ENCODE data around the gene TTC31. TPM values are rescaled to one million over a fixed set of nuclear protein-coding genes. Genes with fewer than 3 reads are reported as not detected.

The TTC31 gene
- total RNA-seq (10 to 100 TPM in 1 of 2 donors, 1 to 10 TPM in 1; 9.9 to 26.4 TPM), polyA plus RNA-seq (10 to 100 TPM; 15.3 to 16.3 TPM)

DNA sequence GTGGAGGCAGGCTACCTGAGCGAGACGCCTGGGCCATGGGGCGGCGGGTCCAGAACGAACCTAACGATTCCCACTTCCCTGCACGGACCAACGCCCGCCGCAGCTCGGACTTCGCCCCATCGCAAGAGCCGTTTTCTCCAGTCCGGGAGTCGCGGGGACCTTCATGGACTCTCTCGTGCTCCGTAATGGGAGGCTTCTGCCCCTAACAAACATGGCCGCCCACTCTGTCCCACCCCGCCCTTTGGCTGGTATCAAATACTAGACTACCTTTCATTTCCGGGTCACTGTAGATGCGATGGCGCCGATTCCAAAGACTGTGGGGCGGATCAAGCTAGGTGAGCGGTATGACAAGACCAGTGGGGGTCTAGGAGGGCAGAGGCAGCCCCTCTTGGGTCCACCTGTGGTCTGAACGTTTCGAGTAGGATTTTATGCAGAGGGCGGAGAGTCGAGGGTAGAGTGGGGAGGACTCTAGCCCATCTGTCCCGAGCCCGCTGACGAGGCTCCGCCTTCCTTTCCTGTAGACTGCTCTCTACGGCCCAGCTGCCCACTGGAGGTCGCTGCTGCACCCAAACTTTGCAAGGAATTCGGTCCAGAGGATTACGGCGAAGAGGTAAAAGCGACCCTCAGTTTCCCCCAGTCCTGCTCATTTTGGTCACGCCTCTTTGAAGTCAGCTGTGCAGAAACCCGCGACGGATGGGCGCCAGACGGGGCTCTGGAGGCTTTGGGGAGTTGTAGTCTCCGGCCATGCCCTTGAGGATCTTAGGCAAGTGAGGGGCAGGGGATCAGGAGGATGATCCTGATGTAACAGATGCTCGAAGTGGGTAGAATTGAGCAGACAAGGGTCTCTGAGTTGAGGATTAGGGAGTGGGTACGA is at the start of gene TTC31, which contains the start of gene CCDC142:
TSS of gene TTC31 (plus strand) at position 281 of the 874 bp plus-strand sequence. CDS start at position 296, 15 bp downstream.
TSS of gene CCDC142 (minus strand) at position 198 of the 874 bp plus-strand sequence. CDS start at position 37, 161 bp downstream.
- peak within 1 kb of the TSS; percentile 82 to 84 for H3K27ac ChIP-seq (ENCODE audit: low read depth in 1 of 2, low read length in 2 of 2)
- no peaks in the 10 kb centered on the region for H3K27me3 ChIP-seq (ENCODE audit: control insufficient read depth in 4 of 4, insufficient read depth in 4 of 4, low read length in 3 of 4)
- peak; percentile 94 for DNase-seq (ENCODE audit: low spot score)
- peak within 1 kb of the TSS; percentile 67 to 95 (median 94) for H3K4me3 ChIP-seq (ENCODE audit: low read depth in 1 of 3, low read length in 3 of 3)
- H3K9me3 ChIP-seq (ENCODE audit: control insufficient read depth in 4 of 4, low read length in 3 of 4): no peaks in the 10 kb centered on the region
- WGBS: under 1% methylated on average over 50 of the region's 50 CpGs
- peak within 1 kb of the TSS; percentile 57 to 63 for H3K9ac ChIP-seq (ENCODE audit: low read depth in 1 of 2, low read length in 2 of 2)
- peaks cover 0 to 7% (median 0%) of the 10 kb centered on the region in 4 donors for H3K36me3 ChIP-seq (ENCODE audit: control insufficient read depth in 4 of 4, insufficient read depth in 3 of 4, low read depth in 1 of 4, low read length in 3 of 4)
- TF ChIP-seq RXRA (IDR thresholded peaks at IDR 0.05) (peak; percentile 74 to 83), SP1 (IDR thresholded peaks at IDR 0.05) (peak; percentile 83), HNF4A (conservative IDR thresholded peaks at IDR 0.05) (peak; percentile 90 to 92), FOXA2 (IDR thresholded peaks at IDR 0.05) (no peak), JUND (IDR thresholded peaks at IDR 0.05) (peak in 1 of 2 donors; percentile 9), FOXA1 (IDR thresholded peaks at IDR 0.05) (no peak), NR2F2 (IDR thresholded peaks at IDR 0.05) (peak; percentile 92), RAD21 (IDR thresholded peaks at IDR 0.05) (peak; percentile 89 to 92), GABPA (IDR thresholded peaks at IDR 0.05 in 1 of 2, conservative IDR thresholded peaks at IDR 0.05 in 1 of 2) (peak; percentile 88 to 98), EGR1 (IDR thresholded peaks at IDR 0.05; ENCODE audit: low read depth in 2 of 2) (no peak), YY1 (IDR thresholded peaks at IDR 0.05) (peak; percentile 100), HNF4G (IDR thresholded peaks at IDR 0.05) (peak; percentile 76), TAF1 (conservative IDR thresholded peaks at IDR 0.05) (peak; percentile 81)
- TF ChIP-seq, protein P1, sequence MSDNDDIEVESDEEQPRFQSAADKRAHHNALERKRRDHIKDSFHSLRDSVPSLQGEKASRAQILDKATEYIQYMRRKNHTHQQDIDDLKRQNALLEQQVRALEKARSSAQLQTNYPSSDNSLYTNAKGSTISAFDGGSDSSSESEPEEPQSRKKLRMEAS (IDR thresholded peaks at IDR 0.05): peak; percentile 80
- TF ChIP-seq, protein P2, sequence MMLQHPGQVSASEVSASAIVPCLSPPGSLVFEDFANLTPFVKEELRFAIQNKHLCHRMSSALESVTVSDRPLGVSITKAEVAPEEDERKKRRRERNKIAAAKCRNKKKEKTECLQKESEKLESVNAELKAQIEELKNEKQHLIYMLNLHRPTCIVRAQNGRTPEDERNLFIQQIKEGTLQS (IDR thresholded peaks at IDR 0.05): peak; percentile 48
- TF ChIP-seq, protein P3, sequence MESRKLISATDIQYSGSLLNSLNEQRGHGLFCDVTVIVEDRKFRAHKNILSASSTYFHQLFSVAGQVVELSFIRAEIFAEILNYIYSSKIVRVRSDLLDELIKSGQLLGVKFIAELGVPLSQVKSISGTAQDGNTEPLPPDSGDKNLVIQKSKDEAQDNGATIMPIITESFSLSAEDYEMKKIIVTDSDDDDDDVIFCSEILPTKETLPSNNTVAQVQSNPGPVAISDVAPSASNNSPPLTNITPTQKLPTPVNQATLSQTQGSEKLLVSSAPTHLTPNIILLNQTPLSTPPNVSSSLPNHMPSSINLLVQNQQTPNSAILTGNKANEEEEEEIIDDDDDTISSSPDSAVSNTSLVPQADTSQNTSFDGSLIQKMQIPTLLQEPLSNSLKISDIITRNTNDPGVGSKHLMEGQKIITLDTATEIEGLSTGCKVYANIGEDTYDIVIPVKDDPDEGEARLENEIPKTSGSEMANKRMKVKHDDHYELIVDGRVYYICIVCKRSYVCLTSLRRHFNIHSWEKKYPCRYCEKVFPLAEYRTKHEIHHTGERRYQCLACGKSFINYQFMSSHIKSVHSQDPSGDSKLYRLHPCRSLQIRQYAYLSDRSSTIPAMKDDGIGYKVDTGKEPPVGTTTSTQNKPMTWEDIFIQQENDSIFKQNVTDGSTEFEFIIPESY (IDR thresholded peaks at IDR 0.05): peak; percentile 97
- TF ChIP-seq, protein P4, sequence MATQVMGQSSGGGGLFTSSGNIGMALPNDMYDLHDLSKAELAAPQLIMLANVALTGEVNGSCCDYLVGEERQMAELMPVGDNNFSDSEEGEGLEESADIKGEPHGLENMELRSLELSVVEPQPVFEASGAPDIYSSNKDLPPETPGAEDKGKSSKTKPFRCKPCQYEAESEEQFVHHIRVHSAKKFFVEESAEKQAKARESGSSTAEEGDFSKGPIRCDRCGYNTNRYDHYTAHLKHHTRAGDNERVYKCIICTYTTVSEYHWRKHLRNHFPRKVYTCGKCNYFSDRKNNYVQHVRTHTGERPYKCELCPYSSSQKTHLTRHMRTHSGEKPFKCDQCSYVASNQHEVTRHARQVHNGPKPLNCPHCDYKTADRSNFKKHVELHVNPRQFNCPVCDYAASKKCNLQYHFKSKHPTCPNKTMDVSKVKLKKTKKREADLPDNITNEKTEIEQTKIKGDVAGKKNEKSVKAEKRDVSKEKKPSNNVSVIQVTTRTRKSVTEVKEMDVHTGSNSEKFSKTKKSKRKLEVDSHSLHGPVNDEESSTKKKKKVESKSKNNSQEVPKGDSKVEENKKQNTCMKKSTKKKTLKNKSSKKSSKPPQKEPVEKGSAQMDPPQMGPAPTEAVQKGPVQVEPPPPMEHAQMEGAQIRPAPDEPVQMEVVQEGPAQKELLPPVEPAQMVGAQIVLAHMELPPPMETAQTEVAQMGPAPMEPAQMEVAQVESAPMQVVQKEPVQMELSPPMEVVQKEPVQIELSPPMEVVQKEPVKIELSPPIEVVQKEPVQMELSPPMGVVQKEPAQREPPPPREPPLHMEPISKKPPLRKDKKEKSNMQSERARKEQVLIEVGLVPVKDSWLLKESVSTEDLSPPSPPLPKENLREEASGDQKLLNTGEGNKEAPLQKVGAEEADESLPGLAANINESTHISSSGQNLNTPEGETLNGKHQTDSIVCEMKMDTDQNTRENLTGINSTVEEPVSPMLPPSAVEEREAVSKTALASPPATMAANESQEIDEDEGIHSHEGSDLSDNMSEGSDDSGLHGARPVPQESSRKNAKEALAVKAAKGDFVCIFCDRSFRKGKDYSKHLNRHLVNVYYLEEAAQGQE (IDR thresholded peaks at IDR 0.05): no peak
- TF ChIP-seq, protein P5, sequence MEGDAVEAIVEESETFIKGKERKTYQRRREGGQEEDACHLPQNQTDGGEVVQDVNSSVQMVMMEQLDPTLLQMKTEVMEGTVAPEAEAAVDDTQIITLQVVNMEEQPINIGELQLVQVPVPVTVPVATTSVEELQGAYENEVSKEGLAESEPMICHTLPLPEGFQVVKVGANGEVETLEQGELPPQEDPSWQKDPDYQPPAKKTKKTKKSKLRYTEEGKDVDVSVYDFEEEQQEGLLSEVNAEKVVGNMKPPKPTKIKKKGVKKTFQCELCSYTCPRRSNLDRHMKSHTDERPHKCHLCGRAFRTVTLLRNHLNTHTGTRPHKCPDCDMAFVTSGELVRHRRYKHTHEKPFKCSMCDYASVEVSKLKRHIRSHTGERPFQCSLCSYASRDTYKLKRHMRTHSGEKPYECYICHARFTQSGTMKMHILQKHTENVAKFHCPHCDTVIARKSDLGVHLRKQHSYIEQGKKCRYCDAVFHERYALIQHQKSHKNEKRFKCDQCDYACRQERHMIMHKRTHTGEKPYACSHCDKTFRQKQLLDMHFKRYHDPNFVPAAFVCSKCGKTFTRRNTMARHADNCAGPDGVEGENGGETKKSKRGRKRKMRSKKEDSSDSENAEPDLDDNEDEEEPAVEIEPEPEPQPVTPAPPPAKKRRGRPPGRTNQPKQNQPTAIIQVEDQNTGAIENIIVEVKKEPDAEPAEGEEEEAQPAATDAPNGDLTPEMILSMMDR (IDR thresholded peaks at IDR 0.05; ENCODE audit: low read depth, low read length, missing input control): peak; percentile 91
- H3K4me1 ChIP-seq (ENCODE audit: control insufficient read depth in 4 of 4, insufficient read depth in 4 of 4, low read length in 3 of 4): peaks cover 10 to 45% (median 37%) of the 10 kb centered on the region in 4 donors
